Amygdala (tissue), 56 donors: ENCODE measurements around the gene IKZF5.

Experiments used
- DNase-seq, 56 donors: peaks; one replicate each; lab custom pipeline; 2025; lab: John Stamatoyannopoulos, UW

IKZF5 gene, protein sequence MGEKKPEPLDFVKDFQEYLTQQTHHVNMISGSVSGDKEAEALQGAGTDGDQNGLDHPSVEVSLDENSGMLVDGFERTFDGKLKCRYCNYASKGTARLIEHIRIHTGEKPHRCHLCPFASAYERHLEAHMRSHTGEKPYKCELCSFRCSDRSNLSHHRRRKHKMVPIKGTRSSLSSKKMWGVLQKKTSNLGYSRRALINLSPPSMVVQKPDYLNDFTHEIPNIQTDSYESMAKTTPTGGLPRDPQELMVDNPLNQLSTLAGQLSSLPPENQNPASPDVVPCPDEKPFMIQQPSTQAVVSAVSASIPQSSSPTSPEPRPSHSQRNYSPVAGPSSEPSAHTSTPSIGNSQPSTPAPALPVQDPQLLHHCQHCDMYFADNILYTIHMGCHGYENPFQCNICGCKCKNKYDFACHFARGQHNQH

DNA sequence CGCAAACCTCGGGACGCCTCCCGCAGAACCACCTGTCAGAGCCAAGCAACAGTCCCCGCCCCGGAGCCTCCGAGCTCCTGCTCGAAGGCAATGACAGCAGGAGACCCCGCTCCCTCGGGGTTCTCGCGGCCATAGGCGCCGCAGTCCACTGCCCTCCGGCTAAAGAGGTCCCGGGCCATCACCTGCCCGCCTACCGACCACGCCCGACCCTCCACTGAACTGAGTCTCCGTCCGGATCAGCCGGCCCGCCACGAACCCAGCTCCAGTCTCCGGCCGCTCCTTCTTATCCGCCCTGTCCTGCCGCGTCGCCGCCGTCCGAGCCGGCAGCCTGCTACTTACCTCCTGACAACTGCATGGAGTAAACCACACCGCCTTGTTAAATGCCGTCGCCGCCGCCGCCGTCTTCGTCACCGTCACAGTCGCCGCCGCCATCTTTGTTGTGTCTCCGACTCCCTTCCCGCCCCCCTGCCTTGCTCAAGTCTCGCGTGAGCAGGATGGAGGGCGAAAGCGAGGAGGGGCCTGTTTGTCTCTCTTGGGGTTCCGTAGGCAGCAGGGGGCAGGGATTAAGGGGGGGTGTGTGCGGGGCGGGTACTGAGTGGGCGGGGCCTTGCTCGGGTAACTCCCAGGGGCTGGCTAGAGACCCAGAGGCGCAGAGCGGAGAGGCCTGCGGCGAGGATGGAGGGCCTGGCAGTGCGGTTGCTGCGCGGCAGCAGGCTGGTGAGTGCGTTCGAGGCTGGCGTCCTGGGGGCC lies at the start of gene IKZF5, which contains the start of gene ACADSB:
IKZF5 (minus strand) TSS at position 441 of the 750 bp plus-strand sequence. CDS start 10,170 bp downstream, outside the sequence.
ACADSB (plus strand) TSS at position 652 of the 750 bp plus-strand sequence; CDS start at position 676, 24 bp downstream.
- DNase-seq, result peak; percentile 34 to 97 (median 93)

DNA sequence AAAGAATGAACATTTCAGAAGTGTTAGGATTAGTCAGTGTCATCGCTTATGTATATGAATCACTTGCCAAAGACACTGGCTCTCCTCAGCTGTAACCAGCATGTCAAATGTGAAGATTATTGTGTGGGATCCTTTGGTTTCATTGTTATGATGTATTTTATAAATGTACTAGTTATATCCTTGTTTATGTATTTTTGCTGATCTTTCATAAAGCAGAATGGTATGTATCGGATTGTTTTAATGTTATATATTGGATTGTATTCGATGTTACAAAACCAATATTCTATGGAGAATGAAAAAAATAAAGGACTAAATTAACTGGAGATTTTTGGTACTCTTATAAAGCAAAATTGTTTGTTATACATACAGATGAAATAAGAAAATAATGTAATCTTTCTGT lies 49.4 kb upstream of the IKZF5 start:
- DNase-seq, result no peak

DNA sequence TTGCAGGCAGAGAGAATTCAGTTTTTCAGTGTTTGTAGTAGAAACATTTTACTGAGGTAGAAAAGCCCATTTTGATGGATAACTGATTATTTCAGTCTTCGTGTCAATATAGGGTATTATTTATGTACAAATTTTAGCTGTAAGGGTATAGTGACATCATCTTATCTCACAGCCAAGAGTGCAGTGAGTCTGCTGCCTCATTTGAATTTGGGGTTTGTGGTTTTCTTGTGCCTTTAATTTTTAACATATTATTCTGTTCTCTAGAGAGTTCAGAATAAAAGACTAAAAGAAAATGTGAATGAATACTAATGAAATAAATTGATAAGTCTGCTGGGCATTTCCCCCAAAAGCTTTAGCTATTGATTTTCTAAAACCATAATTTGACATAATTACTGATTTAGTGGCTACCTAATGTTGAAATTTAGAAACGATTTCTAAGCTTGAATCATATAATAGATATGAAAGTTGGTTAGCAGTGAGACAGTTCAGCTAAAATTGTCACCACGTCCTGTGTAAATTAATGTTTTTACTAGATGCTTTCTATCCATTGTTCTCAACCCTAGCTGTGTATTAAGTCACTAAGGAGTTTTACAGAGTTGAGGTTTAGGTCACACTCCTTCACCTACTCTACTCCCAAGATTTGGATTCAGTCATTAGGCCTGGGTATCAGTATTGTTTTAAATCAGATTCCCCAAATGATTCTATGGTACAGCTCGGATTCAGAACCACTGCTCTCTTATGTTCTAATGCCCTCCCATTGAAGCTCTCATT lies 37.6 kb upstream of the IKZF5 start:
- no peak for DNase-seq

DNA sequence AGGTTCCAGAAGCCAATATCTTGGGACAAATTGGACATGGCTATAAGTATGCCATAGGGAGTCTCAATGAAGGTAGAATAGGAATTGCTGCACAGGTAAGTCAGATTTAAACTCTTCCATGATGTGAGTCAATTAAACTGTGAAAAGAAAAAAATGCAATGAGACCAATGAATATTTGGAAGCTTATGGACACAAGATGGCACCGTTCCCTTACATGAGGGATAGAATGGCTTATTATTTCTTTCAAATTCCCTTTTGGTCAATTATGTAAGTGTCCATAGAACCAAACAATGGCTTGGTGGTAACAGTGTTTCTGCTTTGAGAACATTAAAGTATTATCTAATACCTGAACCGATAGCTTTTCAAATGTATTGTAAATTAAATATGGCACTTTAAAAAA lies 35.8 kb upstream of the IKZF5 start:
- DNase-seq, result no peak

DNA sequence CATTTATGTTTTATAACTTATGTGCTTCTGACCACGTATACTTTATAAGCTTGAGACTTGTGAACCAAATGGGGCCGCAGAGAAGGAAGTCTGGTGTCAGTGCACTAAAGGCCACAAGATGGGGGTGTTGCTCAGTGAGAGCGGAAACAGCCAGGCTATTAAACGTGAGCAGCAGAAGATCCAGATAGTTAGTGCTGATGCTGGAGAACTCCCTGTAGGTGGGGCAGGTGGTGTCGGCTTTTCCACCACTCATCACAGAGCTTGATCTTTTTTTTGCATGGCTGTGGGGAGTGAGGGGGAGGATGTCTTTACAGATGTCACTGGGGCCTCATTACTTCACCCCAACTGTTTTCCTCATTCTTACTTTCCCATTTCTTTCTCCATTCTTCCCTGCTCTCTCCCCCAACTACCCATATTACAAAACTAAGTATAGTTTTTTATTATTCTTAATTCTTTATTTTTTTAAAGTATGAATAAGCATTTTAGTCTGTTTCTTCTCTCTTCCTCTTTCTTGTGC lies 34.9 kb upstream of the IKZF5 start:
- DNase-seq, result peak in 48 of 56 donors; percentile 2 to 80 (median 31)

DNA sequence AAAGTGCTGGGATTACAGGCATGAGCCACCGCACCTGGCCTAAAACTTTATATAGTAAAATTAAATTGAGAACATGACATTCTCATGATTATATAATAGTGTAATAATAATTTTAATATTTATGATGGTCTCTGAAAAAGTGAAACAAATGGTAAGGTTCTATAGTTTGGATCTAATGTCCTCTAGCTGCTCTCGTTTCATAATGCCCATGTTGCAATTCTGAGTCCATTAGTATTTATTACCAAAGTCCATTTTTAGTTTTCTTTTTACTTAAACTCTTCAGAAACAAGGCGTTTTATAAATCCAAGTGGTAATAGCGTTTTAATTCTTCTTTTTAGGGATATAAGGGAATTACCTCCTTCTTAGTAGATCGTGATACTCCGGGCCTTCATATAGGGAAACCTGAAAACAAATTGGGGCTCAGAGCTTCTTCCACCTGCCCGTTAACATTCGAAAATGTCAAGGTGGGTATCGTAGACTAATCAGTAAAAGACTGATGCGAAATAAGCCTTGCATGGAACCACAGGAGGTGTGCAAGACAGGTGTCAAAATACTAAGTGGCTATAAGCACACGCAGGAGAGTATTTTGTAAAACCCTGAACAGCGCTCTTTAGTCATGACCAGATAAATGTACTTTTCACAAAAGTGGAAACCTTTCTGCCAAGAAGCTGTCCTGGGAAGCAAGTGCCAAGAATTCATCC lies 34.3 kb upstream of the IKZF5 start:
- DNase-seq, result no peak

DNA sequence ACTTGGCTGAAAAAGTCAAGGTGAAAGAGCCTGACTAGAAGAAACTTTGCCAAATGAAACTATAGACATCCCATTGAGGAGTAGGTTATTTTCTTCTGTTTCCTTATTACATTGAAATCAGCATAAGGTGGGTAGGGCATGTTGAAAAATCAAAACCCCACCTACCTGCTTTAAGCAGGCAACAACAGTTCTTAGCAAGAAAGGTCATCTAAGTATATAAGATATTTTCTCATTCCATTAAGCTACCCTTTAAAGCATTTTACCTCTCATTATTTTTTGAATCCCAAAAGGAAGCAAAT lies 31.0 kb upstream of the IKZF5 start:
- no peak for DNase-seq

DNA sequence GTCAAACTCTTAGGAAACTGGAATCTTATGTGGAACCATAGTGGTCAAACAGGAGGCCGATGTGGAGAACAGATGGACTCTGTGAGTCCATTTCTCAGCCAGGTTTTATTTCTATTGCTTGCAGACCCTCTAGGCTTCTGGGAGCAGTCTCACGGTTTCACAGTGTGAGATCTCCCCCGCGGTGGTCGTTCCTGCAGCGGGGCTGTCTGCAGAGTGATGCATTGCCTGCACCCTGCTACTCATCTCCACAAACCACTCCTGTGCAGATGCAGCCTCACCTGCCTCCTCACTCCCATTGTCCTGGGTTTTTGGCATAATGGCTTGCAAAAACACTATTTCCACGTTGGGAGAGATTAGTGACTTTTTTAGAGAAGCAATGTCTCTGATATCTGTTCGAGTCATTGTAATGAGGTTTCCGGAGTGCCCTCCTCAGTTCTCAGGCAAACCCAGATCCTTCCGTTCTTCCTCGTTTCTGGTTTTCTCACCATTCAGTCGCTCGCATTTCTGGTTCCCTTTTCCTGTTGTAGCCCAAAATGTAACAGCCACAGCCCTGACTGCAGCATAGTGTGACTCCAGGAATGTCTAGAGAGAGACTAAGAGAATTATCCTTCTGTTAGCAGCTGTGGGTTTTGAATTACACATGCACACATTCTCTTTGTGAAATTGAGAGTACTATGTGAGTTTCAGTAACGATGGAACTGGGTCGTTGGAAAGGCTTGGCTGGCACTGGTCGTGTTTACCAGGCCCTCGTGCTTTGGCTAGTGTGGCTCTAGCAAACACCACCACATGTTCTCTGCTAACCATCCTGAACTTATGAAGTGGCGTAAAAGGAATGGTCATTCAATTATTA lies 30.4 kb upstream of the IKZF5 start:
- DNase-seq, result no peak

DNA sequence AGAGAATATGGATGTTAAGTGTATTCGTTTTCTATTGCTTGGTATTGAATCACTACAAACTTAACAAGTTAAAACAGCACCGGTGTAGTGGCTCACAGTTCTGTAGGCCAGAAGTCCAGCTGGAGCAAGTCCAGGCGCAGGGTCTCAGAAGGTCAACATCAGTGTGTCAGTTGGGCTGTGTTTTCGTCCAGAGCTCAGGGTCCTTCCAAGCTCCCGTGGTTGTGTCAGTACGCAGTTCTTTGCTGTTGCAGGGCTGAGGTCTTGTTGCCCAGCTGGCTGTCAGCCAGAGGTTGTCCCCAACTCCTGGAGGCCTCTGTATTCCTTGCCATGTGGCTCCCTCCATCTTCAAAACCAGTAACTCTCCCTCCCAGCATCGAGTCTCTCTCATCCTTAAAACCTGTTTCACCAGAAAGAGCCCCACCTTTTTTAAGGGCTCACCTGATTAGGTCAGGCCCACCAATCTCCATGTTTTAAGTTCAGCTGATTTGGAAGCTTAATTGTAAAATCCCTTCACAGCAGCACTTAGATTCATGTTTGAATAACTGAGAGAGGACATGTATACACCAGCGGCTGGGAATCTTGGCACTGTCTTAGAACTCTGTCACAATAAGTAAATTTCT lies 27.0 kb upstream of the IKZF5 start:
- DNase-seq, result no peak

DNA sequence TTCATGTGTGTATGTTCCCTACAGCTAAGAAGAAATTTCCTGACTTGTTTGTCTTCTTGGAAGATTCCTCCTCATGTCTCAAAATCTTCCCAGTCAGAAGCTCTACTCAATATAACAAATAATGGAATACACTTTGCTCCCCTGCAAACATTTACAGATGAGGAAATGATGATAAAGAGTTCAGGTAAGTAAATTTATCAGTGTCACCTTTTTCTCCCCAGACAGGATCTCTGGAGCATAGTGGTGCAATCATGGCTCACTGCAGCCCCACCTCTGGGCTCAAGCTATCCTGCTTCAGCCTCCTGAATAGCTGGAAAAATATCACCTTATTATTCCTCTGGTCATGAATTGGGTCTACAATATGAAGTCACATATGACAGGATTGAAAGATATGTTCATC lies 25.7 kb upstream of the IKZF5 start:
- no peak for DNase-seq

DNA sequence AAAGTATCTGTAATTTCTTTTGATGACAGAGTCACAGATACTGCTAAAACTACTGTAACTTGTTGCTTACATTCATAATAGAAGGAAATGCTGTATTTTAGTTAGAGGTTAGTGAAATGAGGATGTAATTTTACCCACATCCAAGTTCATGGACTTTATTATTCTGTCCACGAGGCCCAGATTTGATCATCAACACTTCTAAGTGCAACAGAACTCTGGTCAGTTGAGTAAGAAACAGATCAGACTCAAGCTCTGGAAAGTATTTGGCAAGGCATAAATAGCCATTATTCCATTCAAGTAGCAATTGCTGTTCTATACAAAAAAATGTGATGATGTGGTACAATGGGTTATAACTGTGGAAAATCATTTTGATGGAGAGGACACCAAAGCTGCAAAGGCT lies 22.5 kb upstream of the IKZF5 start:
- no peak for DNase-seq

DNA sequence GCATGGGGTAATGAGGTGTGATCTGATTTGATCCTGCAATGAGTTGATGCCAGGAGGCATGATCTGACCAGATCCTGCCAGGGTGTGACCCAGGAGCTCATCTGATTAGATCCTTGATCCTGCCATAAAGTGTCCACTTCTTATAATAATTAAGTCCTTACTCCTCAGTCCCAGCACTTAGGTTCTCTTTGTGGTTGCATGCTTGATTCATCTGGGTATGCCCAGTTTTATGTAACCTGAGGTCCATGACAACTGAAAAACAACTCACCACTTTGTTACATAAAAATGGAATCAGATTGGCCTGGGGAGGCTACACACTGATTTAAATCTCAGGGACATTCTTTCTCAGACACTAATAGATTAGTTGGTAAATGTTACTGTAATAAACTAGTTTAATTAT lies 19.3 kb upstream of the IKZF5 start:
- DNase-seq, result no peak

DNA sequence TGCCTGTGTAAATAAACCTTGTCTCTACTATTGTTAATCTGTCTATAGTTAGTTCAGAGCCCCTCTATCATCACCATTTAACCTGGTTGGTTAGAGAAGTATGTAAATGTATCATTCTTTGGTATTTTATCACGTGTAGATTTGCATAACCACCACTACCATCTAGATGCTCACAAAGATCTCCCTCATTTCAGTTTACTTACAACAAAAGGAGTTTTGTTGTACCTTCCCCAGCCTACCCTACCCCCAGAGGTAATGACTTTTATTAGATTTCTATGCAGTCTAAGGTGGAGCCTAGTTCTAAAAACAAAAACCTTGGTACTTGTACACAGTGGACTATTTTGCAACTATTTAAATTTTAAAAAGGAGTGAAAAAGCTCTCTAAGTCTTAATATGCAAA lies 17.7 kb upstream of the IKZF5 start:
- DNase-seq, result no peak

DNA sequence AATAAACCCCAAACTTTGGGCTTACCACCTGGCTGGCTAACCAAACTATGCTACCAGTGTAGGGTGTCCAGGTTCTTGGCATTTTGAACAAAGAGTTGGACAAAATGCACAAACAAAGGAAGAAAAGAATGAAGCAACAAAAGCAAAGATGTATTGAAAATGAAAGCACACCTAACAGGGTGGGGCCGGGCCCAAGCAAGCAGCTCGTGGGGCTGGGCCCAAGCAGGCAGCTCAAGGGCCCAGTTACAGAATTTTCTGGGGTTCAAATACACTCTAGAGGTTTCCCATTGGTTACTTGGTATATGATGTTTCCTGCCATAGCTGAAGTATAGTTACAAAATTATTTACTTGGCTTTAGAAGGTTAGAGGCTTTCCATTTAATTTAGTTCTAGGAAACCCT lies 15.9 kb upstream of the IKZF5 start:
- DNase-seq, result no peak

DNA sequence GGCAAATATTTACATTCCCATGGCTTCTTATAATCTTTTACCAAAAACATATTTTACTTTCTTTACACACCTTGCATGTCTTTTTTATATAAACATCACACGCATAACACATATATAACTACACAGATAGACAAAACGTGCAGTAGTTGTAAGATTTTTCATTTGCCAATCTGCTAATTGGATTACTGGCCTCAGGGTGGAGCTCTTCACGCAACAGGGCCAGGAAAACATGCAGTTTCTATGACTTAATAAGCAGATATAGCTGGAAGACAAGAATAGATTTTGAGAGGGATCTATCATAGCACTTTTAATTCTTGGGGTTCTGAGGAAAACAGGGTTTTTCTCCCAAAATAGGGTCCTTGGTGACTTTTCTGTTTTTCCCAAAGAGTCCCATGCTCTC lies 12.9 kb upstream of the IKZF5 start:
- DNase-seq, result no peak

DNA sequence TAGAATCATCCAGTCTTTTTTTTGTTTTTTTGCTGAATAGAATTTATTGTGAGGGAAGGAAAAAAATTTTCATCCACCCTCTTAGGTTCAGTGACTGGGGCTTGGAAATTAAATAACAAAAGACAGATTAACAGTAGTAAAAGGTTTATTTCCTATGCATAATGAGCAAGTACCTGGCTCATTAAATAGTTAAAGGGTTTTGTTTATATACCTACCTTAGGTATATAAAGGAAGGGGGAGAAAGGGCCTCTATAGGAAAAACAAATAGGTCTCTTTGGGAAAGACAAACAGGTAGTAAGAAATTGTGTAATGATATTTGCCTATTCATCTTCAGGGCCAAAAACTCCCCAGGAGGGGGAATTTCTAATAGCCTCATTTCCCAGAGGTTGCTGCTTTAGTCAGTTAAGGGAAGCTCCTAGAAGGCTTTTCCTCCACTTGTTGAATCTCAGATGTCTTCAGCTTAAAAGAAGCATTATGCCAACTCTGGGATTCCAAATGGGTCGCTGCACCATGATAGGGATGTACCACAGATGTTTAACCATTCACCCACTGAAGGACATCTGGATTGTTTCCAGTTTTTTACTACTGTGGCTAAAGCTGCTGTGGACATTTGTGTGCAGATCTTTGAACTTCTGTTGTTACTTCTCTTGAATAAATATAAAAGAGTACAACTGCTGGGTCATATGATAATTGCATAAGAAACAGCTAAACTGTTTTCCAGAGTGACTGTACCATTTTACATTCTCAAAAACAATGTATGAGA lies 11.5 kb upstream of the IKZF5 start:
- DNase-seq, result no peak

DNA sequence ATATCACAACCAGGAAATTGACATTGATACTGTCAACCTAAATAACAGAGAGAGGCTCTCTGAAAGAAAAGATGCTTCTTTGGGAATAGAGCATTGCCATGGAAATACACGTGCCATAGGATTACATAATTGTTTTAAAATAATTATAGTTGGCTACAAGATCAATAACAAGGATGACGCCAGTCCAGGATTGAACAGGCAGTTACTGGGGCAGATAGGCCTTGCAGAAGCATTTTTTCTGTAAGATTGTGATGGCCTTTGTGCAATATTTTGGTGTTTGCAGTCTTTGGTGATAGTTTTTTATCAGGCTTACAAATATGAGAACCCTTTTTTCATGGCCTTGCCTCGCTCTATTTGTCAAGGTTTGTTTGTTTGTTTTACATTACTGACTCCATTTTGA lies 10.7 kb upstream of the IKZF5 start:
- no peak for DNase-seq

DNA sequence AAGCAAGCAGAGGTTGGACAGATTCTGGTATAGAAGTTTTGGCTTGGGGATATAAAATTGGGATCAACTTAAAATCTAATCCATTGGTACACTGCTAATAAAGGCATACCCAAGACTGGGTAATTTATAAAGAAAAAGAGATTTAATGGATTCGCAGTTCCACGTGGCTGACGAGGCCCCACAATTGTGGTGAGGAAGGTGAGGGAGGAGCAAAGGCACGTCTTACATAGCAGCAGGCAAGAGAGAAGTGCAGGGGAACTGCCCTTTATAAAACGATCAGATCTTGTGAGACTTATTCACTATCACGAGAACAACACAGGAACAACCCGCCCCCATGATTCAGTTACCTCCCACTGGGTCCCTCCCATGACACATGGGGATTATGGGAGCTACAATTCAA lies 9.9 kb upstream of the IKZF5 start:
- no peak for DNase-seq
